PFSK-1 (cell line): ENCODE measurements around the gene CTXN3.

Source experiments
- POLR2AphosphoS5 ChIP-seq: IDR thresholded peaks from 2 replicates; pipeline ENCODE4 v1.6.1; 2012; ENCODE audit warnings: low read depth, mild to moderate bottlenecking, control low read depth, low read length, moderate library complexity
- REST ChIP-seq, 2 experiments: IDR thresholded peaks; 2 replicates each; pipeline versions ENCODE4 v1.6.1 to v1.8.0; 2011 to 2012; ENCODE audit warnings: low read depth in 2 of 2, low read length in 2 of 2, control low read depth in 1 of 2, inconsistent platforms in 1 of 2, mild to moderate bottlenecking in 1 of 2, moderate library complexity in 1 of 2; ENCODE audit not compliant: insufficient read depth in 1 of 2
- SIN3A ChIP-seq: IDR thresholded peaks from 2 replicates; pipeline ENCODE4 v1.6.1; 2012; ENCODE audit warnings: mild to moderate bottlenecking, low read length, moderate library complexity, borderline replicate concordance; ENCODE audit not compliant: insufficient read depth
- TAF1 ChIP-seq: IDR thresholded peaks from 2 replicates; pipeline ENCODE4 v1.6.1; 2012; ENCODE audit warnings: low read length, control low read depth, borderline replicate concordance; ENCODE audit not compliant: insufficient read depth

GRCh38 chr5:127643607-127644006 is 5.3 kb upstream of the CTXN3 start:
- TF ChIP-seq REST (IDR thresholded peaks at IDR 0.05; ENCODE audit: insufficient read depth in 1 of 2, low read depth in 2 of 2, low read length in 2 of 2) (no peak), POLR2AphosphoS5 (no peak), TAF1 (no peak), SIN3A (no peak)
